Measurements from ENCODE around the gene CLDN20. TPM values are rescaled to one million over a fixed set of nuclear protein-coding genes. Genes with fewer than 3 reads are reported as not detected.

CLDN20 gene
- total and polyA plus RNA-seq, 2 donors (not counting 3 experiments of a cell fraction or from before 2014, with no cell fraction given): not detected

GRCh38 chr6:155297669-155298068 is 33.9 kb downstream of the CLDN20 start:
- DNase-seq (ENCODE audit: low read depth, low spot score): no peak
- no peak overlapping the region for H3K4me3 ChIP-seq (replicated peaks in 1 of 3; ENCODE audit: insufficient read depth in 1 of 3, low read depth in 1 of 3, low read length in 3 of 3)
- no peaks in the 10 kb centered on the region for H3K27me3 ChIP-seq (ENCODE audit: control insufficient read depth in 2 of 2, insufficient read depth in 2 of 2, low read length in 2 of 2)
- BruUV-seq (replicated peaks): no TSS peak
- TF ChIP-seq MAX (IDR thresholded peaks at IDR 0.05; ENCODE audit: insufficient read depth, insufficient read length) (no peak), MYC (IDR thresholded peaks at IDR 0.05; ENCODE audit: low read depth, low read length) (no peak), JUN (IDR thresholded peaks at IDR 0.05; ENCODE audit: borderline replicate concordance, insufficient read depth, insufficient read length, low read depth) (no peak), EZH2 (IDR thresholded peaks at IDR 0.05; ENCODE audit: borderline replicate concordance, low read depth, low read length, severe bottlenecking) (no peak), GATA2 (IDR thresholded peaks at IDR 0.05; ENCODE audit: insufficient read depth, insufficient read length, low read depth, low read length) (no peak), POLR2A (IDR thresholded peaks at IDR 0.05; ENCODE audit: low read depth, low read length) (no peak), FOS (IDR thresholded peaks at IDR 0.05; ENCODE audit: borderline replicate concordance, insufficient read depth, low read length) (no peak), POLR2AphosphoS5 (IDR thresholded peaks at IDR 0.05; ENCODE audit: insufficient read depth, low read depth, low read length) (no peak), CTCF (IDR thresholded peaks at IDR 0.05; ENCODE audit: extremely low read depth in 1 of 2, insufficient read depth in 1 of 2, low read depth in 1 of 2, low read length in 2 of 2) (no peak)
- intact Hi-C loops (cut with micrococcal nuclease): no loop called here
- H3K27ac ChIP-seq (ENCODE audit: insufficient read depth, low read depth, low read length): no peak overlapping the region
- ChIA-PET POLR2A (no interaction called here), CTCF (no interaction called here)
- H3K9me1 ChIP-seq (replicated peaks; ENCODE audit: control insufficient read depth, extremely low read depth, insufficient read depth, low read length): no peaks in the 10 kb centered on the region
- no peaks in the 10 kb centered on the region for H4K20me1 ChIP-seq (replicated peaks; ENCODE audit: control insufficient read depth, extremely low read depth, insufficient read depth, low read length)
- H3K36me3 ChIP-seq (ENCODE audit: control insufficient read depth in 2 of 2, extremely low read depth in 1 of 2, insufficient read depth in 2 of 2, low read length in 2 of 2): peaks cover 2 to 6% of the 10 kb centered on the region in 2 experiments
- dilution Hi-C loops (cut with MboI; ENCODE audit: extremely low pct_ligation_motif_present, low sequenced_read_pairs): no loop called here
- no peak overlapping the region for H3K9ac ChIP-seq (replicated peaks; ENCODE audit: extremely low read depth, insufficient read depth, low read length)
- no peaks in the 10 kb centered on the region for H3K9me3 ChIP-seq (replicated peaks; ENCODE audit: control insufficient read depth, insufficient read depth, low read length)
- no peak for FAIRE-seq
- no peak overlapping the region for H2AFZ ChIP-seq (ENCODE audit: low read depth, low read length)
- H3K79me2 ChIP-seq (ENCODE audit: control insufficient read depth, insufficient read depth, low read length): peaks cover 2% of the 10 kb centered on the region
- no peaks in the 10 kb centered on the region for H3K4me1 ChIP-seq (ENCODE audit: control insufficient read depth, extremely low read depth, insufficient read depth, low read length)
- no peak overlapping the region for H3K4me2 ChIP-seq (ENCODE audit: insufficient read depth, low read length)

All from endothelial cell of umbilical vein (primary cell).